SK-N-SH (cell line): Measurements from ENCODE around the gene STK40. TPM values are rescaled to one million over a fixed set of nuclear protein-coding genes. Genes with fewer than 3 reads are reported as not detected.

Experiments used
- CTCF ChIA-PET: fragments of 300-600, 350-600 bp; formaldehyde crosslinking; extraction: SDS; loops from one replicate; lab custom pipeline; 2021; lab: Yijun Ruan, JAX
- POLR2A ChIA-PET: fragments of 350-600 bp; sonication (Branson Sonifier 250); formaldehyde crosslinking; extraction: SDS; loops from one replicate; lab custom pipeline; 2020; ENCODE audit warnings: antibody characterized with exemption, inconsistent platforms; lab: Yijun Ruan, JAX
- DNase-seq: peaks from one replicate; pipeline ENCODE4 v3.0.0; 2012
- H2AFZ ChIP-seq: fragments of 200-600 bp; sonication (generic); 2 replicates; pipeline ENCODE4 v1.8.1; 2016; ENCODE audit warnings: antibody characterized with exemption, mild to moderate bottlenecking, low read depth
- H3F3A ChIP-seq: fragments of 200-600 bp; sonication (generic); replicated peaks from 2 replicates; pipeline ENCODE3; 2016; ENCODE audit warnings: antibody characterized with exemption, mild to moderate bottlenecking; ENCODE audit not compliant: insufficient read depth
- H3K27ac ChIP-seq, 2 experiments: fragments of 200-500 bp in 1 of 2; fragments of 200-600 bp in 1 of 2; sonication (Bioruptor generic) in 1 of 2; sonication (generic), shearing (Covaris generic) in 1 of 2; 2 replicates each; pipeline versions ENCODE4 v1.5.1 to v1.6.1; 2014 to 2016; ENCODE audit warnings: low read depth in 2 of 2, inconsistent platforms in 1 of 2, low read length in 1 of 2, mild to moderate bottlenecking in 1 of 2, mixed read lengths in 1 of 2
- H3K27me3 ChIP-seq: fragments of 200-600 bp; sonication (generic), shearing (Covaris generic); 2 replicates; pipeline ENCODE4 v1.6.1; 2016; ENCODE audit warnings: mixed run types; ENCODE audit not compliant: insufficient read depth
- H3K36me3 ChIP-seq, 2 experiments: fragments of 200-500 bp in 1 of 2; fragments of 200-600 bp in 1 of 2; sonication (Bioruptor generic) in 1 of 2; sonication (generic) in 1 of 2; replicated peaks in 1 of 2; 2 replicates each; pipeline versions ENCODE3 to v1.5.1; 2014 to 2016; ENCODE audit warnings: low read length in 1 of 2, mild to moderate bottlenecking in 1 of 2; ENCODE audit not compliant: insufficient read depth in 2 of 2, control insufficient read depth in 1 of 2
- H3K4me1 ChIP-seq, 2 experiments: fragments of 200-500 bp in 1 of 2; fragments of 200-600 bp in 1 of 2; sonication (Bioruptor generic) in 1 of 2; sonication (generic), shearing (Covaris generic) in 1 of 2; 2 replicates each; pipeline versions ENCODE4 v1.5.1 to v1.6.1; 2014 to 2016; ENCODE audit warnings: low read depth in 1 of 2, low read length in 1 of 2, mixed run types in 1 of 2; ENCODE audit not compliant: insufficient read depth in 2 of 2, control insufficient read depth in 1 of 2
- H3K4me2 ChIP-seq: fragments of 200-600 bp; sonication (generic), shearing (Covaris generic); 2 replicates; pipeline ENCODE4 v1.6.1; 2017; ENCODE audit warnings: mixed run types
- H3K4me3 ChIP-seq, 2 experiments: fragments of 200-500 bp in 1 of 2; fragments of 200-600 bp in 1 of 2; sonication (Bioruptor generic) in 1 of 2; sonication (generic), shearing (Covaris generic) in 1 of 2; 2 replicates each; pipeline versions ENCODE4 v1.5.1 to v1.8.1; 2014 to 2016; ENCODE audit warnings: low read depth in 2 of 2, inconsistent platforms in 1 of 2, low read length in 1 of 2, mild to moderate bottlenecking in 1 of 2, mixed read lengths in 1 of 2, moderate library complexity in 1 of 2
- H3K79me2 ChIP-seq: fragments of 200-600 bp; sonication (generic); 2 replicates; pipeline ENCODE4 v1.8.1; 2017; ENCODE audit warnings: mild to moderate bottlenecking; ENCODE audit not compliant: insufficient read depth
- H3K9ac ChIP-seq: fragments of 200-600 bp; sonication (generic); 2 replicates; pipeline ENCODE4 v1.6.1; 2017; ENCODE audit warnings: mixed run types
- H3K9me2 ChIP-seq: fragments of 200-600 bp; sonication (generic); 2 replicates; pipeline ENCODE4 v1.6.1; 2017; ENCODE audit warnings: mixed run types
- H3K9me3 ChIP-seq: fragments of 200-600 bp; sonication (generic); 2 replicates; pipeline ENCODE4 v1.6.1; 2017; ENCODE audit warnings: mixed run types, mild to moderate bottlenecking, moderate library complexity
- H4K20me1 ChIP-seq: fragments of 200-600 bp; sonication (generic); 2 replicates; pipeline ENCODE4 v1.6.1; 2017; ENCODE audit warnings: mild to moderate bottlenecking, mixed run types; ENCODE audit not compliant: insufficient read depth
- CHD2 ChIP-seq: fragments of 150-350 bp; IDR thresholded peaks from 2 replicates; pipeline ENCODE4 v1.6.1; 2018; ENCODE audit warnings: low read length; ENCODE audit not compliant: partially characterized antibody
- ELF1 ChIP-seq: IDR thresholded peaks from 2 replicates; pipeline ENCODE4 v1.4.0; 2012
- FOXJ3 ChIP-seq: sonication (generic); formaldehyde crosslinking; IDR thresholded peaks from 2 replicates; pipeline ENCODE4 v1.5.1; 2020; ENCODE audit warnings: mild to moderate bottlenecking, missing genetic modification reagents
- JUND ChIP-seq: IDR thresholded peaks from 2 replicates; pipeline ENCODE4 v1.4.0; 2012
- MAX ChIP-seq: IDR thresholded peaks from 2 replicates; pipeline ENCODE4 v1.4.0; 2012; ENCODE audit warnings: low read depth
- MEF2A ChIP-seq: IDR thresholded peaks from 2 replicates; pipeline ENCODE4 v1.4.0; 2012; ENCODE audit warnings: low read depth, borderline replicate concordance
- NRF1 ChIP-seq: IDR thresholded peaks from 2 replicates; pipeline ENCODE4 v1.6.1; 2012; ENCODE audit warnings: low read depth, mild to moderate bottlenecking, low read length
- RCOR1 ChIP-seq: fragments of 150-350 bp; IDR thresholded peaks from 2 replicates; pipeline ENCODE4 v1.6.1; 2017; ENCODE audit warnings: antibody characterized with exemption, low read length
- RFX5 ChIP-seq: IDR thresholded peaks from 2 replicates; pipeline ENCODE4 v1.6.1; 2012; ENCODE audit warnings: mild to moderate bottlenecking, improper control_type of control experiment, low read length
- RXRA ChIP-seq: IDR thresholded peaks from 2 replicates; pipeline ENCODE4 v1.4.0; 2012; ENCODE audit warnings: low read depth, mild to moderate bottlenecking, borderline replicate concordance
- TAF1 ChIP-seq: IDR thresholded peaks from 2 replicates; pipeline ENCODE4 v1.6.1; 2012; ENCODE audit warnings: low read depth, mild to moderate bottlenecking, low read length, moderate library complexity, borderline replicate concordance
- TEAD4 ChIP-seq: IDR thresholded peaks from 2 replicates; pipeline ENCODE4 v1.4.0; 2012; ENCODE audit warnings: mild to moderate bottlenecking, borderline replicate concordance; ENCODE audit not compliant: insufficient read depth
- WGBS: methylation state at CpG from one replicate; pipeline ENCODE4 v1.1.6; 2017; ENCODE audit warnings: low lambda C conversion rate; 5-methylcytosine and 5-hydroxymethylcytosine counted together
- polyA plus RNA-seq, 3 experiments: library from polyadenylated mRNA; depleted of rRNA; stranded (reverse); fragments of >200 nt; gene quantifications; 2 replicates each; pipeline ENCODE4 v1.2.3, GENCODE V29; 2012
- TF ChIP-seq, protein P1 (sequence below): IDR thresholded peaks from 2 replicates; pipeline ENCODE4; 2012
- TF ChIP-seq, protein P2 (sequence below): fragments of 200-600 bp; sonication (generic); IDR thresholded peaks from 2 replicates; pipeline ENCODE4 v1.6.1; 2017; ENCODE audit warnings: antibody characterized with exemption, mild to moderate bottlenecking, moderate library complexity
- TF ChIP-seq, protein P3 (sequence below): fragments of 150-350 bp; IDR thresholded peaks from 2 replicates; pipeline ENCODE4 v1.6.1; 2016; ENCODE audit warnings: mild to moderate bottlenecking, low read depth, low read length

The STK40 gene
- polyA plus RNA-seq, 1 of the 3 experiments (the other 2 are of a cell fraction), result 43.3 TPM

DNA sequence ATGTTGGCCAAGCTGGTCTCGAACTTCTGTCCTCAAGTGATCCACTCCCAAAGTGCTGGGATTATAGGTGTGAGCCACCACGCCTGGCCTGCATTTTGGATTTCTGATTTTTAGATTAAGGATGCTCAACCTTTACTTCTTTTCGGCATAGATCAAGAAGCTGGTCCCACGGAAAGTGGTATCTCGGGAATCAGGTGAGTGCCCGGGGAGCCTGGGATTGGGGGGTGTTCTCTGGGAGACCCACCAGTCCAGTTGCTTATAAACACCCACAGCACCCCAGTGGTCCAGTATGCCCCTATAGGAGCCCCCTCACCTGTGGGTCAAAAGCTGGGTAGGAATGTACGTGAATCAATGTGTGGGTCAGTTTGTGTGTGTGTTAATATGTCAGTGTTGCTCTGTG, 76.3 kb downstream of the STK40 start:
- Histone ChIP-seq H4K20me1 (no peaks in the 10 kb centered on the region), H3K9me3 (no peaks in the 10 kb centered on the region), H3F3A (peaks cover 19% of the 10 kb centered on the region), H3K4me1 (peaks cover 0 to 12% of the 10 kb centered on the region in 2 experiments; a peak in 2 of 4 replicates), H3K9ac (no peak overlapping the region), H3K4me3 (no peak overlapping the region), H3K9me2 (no peaks in the 10 kb centered on the region), H2AFZ (no peak overlapping the region), H3K4me2 (no peak overlapping the region), H3K36me3 (peaks cover 6 to 50% of the 10 kb centered on the region in 2 experiments), H3K79me2 (no peaks in the 10 kb centered on the region), H3K27ac (no peak overlapping the region), H3K27me3 (no peaks in the 10 kb centered on the region)
- DNase-seq, result no peak
- TF ChIP-seq NRF1, result no peak
- no peak for TF ChIP-seq TEAD4
- no peak for TF ChIP-seq JUND
- no peak for TF ChIP-seq TAF1
- TF ChIP-seq MEF2A, result no peak
- no peak for TF ChIP-seq FOXJ3 (CRISPR knock-in tag)
- TF ChIP-seq ELF1, result no peak
- TF ChIP-seq RCOR1, result no peak
- TF ChIP-seq RFX5, result no peak
- TF ChIP-seq RXRA, result no peak
- TF ChIP-seq, protein P1, sequence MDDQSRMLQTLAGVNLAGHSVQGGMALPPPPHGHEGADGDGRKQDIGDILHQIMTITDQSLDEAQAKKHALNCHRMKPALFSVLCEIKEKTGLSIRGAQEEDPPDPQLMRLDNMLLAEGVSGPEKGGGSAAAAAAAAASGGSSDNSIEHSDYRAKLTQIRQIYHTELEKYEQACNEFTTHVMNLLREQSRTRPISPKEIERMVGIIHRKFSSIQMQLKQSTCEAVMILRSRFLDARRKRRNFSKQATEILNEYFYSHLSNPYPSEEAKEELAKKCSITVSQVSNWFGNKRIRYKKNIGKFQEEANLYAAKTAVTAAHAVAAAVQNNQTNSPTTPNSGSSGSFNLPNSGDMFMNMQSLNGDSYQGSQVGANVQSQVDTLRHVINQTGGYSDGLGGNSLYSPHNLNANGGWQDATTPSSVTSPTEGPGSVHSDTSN, result no peak
- TF ChIP-seq, protein P2, sequence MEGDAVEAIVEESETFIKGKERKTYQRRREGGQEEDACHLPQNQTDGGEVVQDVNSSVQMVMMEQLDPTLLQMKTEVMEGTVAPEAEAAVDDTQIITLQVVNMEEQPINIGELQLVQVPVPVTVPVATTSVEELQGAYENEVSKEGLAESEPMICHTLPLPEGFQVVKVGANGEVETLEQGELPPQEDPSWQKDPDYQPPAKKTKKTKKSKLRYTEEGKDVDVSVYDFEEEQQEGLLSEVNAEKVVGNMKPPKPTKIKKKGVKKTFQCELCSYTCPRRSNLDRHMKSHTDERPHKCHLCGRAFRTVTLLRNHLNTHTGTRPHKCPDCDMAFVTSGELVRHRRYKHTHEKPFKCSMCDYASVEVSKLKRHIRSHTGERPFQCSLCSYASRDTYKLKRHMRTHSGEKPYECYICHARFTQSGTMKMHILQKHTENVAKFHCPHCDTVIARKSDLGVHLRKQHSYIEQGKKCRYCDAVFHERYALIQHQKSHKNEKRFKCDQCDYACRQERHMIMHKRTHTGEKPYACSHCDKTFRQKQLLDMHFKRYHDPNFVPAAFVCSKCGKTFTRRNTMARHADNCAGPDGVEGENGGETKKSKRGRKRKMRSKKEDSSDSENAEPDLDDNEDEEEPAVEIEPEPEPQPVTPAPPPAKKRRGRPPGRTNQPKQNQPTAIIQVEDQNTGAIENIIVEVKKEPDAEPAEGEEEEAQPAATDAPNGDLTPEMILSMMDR, result no peak
- no peak for TF ChIP-seq CHD2
- TF ChIP-seq MAX, result no peak
- TF ChIP-seq, protein P3, sequence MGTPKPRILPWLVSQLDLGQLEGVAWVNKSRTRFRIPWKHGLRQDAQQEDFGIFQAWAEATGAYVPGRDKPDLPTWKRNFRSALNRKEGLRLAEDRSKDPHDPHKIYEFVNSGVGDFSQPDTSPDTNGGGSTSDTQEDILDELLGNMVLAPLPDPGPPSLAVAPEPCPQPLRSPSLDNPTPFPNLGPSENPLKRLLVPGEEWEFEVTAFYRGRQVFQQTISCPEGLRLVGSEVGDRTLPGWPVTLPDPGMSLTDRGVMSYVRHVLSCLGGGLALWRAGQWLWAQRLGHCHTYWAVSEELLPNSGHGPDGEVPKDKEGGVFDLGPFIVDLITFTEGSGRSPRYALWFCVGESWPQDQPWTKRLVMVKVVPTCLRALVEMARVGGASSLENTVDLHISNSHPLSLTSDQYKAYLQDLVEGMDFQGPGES, result no peak
- 94% methylated on average over 7 of the region's 7 CpGs for WGBS
- ChIA-PET POLR2A (no interaction called here), CTCF (interaction anchor here (1.0 to 2.5 kb wide), 3 partner anchors 10 to 160 kb away, joined by 3 to 8 read pairs (median 4); partner anchors contain the start of gene TRAPPC3)
